Head of caudate nucleus (tissue), 42 donors: ENCODE data around the gene UGT1A6.

Source experiments
- DNase-seq, 42 donors: peaks; one replicate each; pipeline versions ENCODE4 v3.0.0 to v3.0.0-alpha.2; 2020 to 2021; ENCODE audit warnings: mixed read lengths in 7 of 42
- intact Hi-C: fragments of 100-400 bp; cut with DNase I; formaldehyde crosslinking; loops from one replicate; pipeline ENCODE4 v1.15.0; 2022

Gene UGT1A6

DNA sequence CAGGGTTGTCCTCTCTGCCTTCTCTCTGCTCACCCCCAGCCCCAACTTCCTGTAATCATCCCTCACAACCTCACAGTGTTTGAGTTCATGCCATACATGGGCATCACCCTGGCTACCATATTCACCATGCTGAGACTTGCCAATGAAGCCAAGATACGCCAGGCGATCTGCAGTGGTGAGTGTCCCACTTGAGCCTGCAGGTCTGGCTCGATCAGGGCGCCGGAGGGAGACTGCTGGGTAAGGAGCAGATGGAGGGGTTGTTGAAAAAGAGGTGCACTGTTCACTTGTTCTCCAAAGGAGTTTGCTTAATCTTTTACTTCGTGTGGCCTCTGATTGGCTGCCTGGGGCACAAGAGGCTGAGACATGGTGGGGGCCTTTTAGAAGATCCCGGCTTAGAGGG, 100.0 kb downstream of the UGT1A6 start:
- DNase-seq = peak in 2 of 42 donors; percentile 6 to 31
- intact Hi-C loops = no loop called here

DNA sequence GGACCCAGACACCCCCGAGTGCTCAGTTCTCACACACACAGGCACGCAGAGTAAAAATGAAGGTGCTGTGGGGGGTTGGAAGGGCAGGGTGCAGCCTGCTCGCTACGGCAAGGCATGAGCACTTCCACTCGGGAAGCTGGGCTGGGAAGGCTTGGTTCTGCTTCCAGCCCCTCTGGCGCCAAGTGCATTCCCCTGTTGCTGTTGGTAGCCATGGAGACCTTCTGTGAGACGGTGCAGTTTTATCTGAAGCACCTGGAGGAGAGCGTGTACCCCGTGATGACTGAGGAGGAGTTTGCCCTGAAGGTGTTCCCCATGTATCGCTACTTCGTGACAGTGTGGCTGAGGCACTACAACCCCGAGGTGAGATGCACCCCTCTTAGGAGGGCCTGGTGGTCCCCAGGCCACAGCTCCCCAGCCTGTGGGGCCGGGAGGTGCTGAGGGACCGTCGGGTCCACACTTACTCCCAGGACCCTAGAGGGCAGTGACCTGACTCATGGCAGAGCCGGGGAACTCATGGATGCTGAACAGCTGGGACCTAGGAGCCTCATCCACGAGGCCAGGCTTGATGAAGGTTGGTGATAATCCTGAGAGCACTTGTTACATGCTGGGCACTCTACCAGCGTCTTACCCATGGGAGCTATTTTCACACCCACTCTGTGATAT, 100.9 kb downstream of the UGT1A6 start:
- intact Hi-C loops = no loop called here

DNA sequence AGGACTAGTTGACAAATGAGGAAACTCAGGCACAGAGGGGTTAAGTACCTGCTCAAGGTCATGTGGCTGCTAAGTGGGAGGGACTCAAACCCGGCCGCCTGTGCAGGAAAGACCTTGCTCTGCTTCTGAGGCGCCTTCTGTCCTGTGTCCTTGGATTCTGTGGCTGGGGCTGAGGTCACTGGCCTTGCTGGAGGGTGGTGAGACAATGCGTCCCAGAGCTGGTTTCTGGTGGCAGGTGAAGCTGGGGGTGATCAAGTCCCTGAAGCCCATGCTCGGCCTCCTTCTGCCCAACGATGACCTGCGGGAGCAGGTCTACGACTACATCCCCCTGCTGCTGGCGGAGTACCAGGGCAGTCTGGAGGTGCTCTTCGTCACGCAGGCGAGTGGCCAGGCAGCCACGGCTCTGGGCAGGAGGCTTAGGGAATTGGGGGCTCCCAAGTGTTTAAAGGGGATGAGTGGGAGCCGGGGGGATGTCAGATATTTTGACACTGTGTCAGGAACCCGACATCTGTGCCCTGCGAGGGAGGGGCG, 101.5 kb downstream of the UGT1A6 start:
- intact Hi-C loops = no loop called here
- peak in 3 of 42 donors; percentile 13 to 32 (median 28) for DNase-seq

More for the DNA sequence above, 100.9 kb downstream of the UGT1A6 start:
- DNase-seq = peak in 17 of 42 donors; percentile 2 to 56 (median 18)

DNA sequence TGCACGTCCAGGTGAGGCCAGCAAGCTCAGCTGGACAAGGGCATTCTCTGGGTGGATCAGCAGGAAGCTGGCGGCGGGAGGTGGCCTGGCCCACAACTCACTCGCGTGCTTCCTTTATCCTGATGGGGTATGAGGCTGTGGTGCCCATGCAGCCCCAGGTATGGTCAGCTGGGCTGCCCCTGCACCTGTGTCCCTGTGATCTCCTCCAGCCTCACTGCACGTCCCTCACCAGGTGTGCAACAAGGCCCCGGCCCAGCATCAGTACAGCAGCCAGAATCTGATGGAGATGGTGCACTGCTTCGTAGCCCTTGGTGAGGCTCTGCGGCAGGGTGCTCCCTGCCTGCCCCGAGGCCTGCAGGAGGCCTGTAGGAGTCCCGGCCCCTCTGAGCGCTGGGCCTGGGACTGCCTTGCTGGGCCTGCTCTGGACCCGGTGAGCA, 103.1 kb downstream of the UGT1A6 start:
- intact Hi-C loops = no loop called here
- DNase-seq = peak in 6 of 42 donors; percentile 10 to 28 (median 24)

DNA sequence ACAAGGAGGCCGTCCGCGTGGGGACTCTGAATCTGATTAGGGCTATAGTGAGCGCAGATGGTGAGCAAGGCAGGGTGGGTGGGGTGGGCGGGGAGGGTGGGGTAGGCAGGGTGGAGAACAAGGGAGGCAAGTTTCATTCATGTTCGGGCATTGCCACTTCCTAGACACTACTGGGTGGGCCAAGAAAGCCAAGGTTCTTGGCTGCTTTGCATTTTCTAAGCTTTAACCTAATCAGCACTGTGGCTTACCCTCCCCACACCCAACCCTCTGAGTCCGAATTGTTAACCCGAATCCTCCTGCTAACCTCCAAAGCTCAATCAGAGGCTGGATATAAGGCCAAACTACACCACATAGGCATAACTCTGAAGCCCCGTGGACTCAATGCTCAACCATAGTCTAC, 103.6 kb downstream of the UGT1A6 start:
- peak in 3 of 42 donors; percentile 5 to 10 (median 7) for DNase-seq
- intact Hi-C loops = no loop called here

DNA sequence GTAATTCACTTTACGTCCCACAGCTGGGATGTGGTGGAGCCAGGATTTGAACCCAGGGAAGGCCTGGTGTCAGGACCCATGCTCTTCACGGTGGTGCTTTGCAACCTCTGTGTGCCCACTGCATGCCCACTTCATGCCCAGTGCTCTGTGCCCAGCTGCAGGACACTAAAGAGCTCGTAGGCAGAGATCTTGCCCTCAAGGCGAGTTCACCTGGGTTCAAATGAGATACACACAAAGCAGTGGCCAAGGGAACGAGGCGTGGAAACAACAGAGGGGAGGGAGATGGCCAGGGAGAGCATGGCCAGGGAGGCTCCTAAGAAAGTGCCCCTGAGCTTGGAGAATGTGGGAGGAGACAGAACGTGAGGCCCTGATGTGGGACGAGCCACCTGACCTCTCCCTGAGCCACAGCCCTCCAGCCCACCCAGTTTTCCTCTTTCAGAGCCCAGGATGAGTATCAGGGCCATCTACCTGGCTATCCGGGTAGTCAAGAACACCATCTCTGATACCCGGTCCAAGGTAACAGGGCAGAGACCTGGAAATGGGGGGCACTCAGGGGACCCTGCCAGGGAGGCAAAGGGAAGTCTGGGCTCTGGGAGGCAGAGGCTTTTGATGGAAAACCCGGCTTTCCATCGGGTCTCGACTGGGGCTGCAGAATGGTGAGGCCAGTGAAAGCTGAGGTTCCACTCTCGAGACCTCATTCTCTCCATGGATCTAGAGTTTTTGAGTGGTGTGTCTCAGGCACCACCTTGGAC, 105.8 kb downstream of the UGT1A6 start:
- peak in 7 of 42 donors; percentile 2 to 34 (median 22) for DNase-seq

DNA sequence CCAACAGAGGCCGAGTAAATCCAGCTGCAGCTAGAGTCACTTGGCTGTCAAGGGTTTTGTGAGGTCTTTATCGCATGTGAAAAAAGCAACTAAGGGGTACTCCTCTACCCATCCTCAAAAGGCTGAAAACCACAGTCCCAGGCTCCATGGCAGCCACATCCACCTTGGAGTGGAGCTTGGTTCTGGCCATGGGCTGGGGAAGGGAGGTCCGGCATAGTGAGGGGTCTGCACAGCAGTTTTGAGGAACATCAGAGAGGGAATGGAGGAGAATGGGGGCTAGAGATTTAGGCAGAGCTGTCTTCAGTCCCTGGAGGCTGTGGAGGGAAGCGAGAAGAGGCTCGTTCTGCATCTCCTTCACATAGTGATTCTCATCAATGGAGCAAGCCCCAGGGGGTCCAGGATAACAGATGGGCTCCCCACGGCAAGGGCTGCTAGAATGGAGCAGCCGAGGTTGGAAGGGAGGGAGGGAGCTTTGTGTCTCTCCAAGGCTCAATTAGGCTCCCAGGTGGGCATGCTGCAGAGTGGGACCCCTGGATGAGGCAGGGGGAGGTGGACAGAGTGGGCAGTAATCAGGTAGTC, 106.5 kb downstream of the UGT1A6 start:
- intact Hi-C loops = no loop called here
- DNase-seq = peak in 5 of 42 donors; percentile 7 to 26 (median 18)

More for the DNA sequence above, 105.8 kb downstream of the UGT1A6 start:
- intact Hi-C loops = no loop called here

DNA sequence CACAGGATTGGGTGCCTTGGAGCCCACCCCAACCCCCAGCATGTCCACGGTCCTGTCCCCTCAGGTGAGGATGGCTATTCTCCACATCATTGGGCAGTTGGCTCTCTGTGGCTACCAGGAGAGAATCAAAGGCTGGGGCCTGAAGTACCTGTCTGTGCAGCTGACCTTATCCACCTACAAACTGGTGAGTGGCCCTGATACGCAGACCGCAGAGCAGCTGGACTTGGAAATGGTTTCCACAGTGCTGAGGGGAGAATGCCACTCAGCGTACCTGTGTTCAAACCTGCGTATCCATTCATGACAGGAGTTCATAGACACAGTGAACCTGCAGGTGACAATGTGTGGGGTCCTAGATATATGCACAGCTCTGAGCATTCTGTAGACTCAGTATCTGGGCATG, 107.0 kb downstream of the UGT1A6 start:
- intact Hi-C loops = no loop called here
- peak in 3 of 42 donors; percentile 2 to 10 (median 3) for DNase-seq

DNA sequence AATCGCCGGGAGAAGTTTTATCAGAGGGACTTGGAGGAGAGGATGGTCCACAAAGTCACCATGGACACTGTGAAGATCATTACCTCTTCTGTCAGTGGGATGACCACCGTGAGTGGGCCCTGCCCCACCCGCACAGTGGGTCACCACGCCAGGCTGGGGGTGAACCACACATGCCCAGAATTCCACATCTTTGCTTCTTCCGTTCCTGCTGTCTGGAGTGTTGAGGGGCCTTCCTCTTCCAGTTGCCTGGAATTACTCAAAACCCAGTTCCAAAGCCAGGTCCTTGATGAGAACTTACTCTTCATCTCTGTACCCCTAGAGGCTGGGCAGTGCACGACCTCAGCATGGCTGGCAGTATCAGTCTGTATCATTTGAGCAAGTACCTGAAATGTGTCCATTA, 107.5 kb downstream of the UGT1A6 start:
- DNase-seq = peak in 5 of 42 donors; percentile 2 to 21 (median 9)
- intact Hi-C loops = no loop called here

DNA sequence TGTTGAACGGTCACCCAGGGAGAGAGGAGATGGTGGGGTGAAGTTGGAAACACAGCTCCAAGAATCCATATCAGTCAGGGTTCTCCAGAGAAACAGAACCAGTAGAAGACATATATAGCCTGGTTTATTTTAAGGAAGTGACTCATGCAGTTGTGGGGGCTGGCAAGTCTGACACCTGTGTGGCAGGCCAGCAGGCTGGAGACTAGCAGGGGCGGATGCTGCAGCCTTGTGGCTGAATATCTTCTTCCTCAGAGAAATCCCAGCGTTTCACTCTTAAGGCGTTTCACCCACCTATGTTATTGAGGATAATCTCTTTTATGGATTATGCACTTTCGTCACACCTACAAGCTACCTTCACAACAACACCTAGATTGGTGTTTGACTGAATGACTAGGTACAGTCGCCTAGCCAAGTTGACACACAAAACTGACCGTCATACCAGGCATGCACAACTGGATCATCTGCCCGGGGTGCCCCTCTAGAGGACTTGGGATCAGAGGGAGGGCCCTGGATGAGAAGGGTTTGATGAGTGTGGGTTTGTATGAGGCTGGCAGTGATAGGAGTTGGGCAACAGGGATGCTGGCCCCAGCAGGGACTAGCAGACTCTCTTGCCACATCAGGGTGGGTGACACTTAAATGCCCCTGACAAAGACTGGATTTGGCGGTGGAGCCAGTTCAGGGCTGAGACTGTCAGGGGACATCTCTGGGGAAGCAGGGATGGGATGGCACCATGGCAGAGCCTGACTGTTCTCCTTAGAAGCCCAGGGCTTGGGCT, 108.9 kb downstream of the UGT1A6 start:
- intact Hi-C loops = no loop called here
- peak in 32 of 42 donors; percentile 3 to 81 (median 35) for DNase-seq

DNA sequence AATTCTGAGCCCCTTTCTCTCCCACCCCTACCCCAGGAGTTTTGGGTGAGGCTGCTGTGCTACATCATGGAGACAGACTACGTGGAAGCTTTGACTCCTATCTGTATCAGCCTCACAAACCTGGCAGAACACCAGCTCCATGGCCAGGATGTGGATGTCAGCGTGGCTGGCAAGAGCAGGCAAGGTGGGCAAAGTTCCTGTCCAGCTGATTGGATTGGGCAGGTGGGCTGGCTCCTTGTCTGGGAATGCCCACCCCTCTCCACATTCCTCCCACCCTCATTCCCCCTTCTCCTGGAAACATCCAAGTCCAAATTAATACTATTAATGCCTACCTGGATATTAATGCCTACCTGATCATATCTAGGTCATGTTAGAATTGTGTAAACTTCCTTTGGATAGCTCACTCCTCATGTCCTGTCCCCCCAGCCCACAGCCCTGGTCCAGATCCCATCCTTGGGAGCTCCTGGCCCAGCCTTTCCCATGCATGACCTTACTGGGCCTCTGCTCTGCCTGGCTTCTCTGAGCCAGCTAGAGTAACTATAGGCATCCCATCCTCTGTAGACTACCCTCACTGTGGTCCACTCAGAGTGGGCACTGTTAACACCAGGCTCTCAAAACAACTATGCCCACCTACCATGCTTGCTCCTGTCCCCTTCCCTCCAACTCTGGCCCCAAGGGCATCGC, 109.6 kb downstream of the UGT1A6 start:
- peak in 4 of 42 donors; percentile 12 to 28 (median 16) for DNase-seq
- intact Hi-C loops = no loop called here

DNA sequence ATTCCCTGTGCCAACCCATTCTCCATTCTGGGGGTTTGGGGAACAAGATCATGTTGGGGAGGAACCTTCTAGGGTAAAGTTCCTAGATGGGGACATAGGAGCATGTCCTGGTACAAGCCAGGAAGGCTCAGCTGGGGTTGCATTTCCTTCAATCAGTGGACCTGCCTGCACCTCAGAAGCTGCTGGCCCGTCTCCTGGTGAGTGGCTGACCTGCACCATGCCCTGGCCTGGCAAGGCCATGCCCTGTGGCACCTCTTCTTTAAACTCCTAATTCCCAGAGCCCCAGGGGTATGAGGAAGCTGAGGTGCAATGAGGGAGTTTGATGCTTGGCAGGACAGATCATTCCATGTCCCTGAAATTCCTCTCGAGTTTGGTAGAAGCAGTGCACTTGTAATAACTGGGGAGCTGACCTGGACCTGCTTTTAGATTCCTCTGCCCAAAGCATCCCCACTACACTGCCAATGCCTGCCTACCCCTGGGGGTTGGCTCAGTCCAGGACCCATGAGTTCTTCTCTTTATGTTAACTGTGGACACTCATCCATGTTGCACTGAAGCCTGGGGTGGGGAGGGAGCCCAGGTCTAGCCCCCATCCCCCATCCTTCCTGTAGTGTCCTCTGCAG, 110.7 kb downstream of the UGT1A6 start:
- intact Hi-C loops = no loop called here
- DNase-seq = peak in 6 of 42 donors; percentile 0 to 28 (median 18)

DNA sequence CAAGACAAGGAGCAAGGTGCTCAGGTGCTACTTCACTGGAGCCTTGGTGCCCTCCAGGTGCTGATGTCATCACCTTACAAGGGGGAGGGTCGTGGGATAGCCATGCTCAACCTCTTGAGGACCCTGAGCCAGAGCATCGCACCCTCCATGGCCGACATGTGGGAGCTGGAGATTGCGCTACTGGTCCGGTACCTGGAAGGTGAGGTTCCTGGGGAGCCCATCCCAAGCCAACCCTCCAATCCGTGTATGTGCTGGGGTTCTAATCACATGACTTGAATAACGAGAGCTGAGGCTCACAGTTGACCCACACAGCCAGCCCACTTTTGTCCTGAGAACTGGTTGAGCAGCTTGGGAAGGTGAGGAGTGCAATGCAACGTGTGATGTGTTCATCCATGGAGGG, 111.3 kb downstream of the UGT1A6 start:
- peak in 8 of 42 donors; percentile 3 to 28 (median 13) for DNase-seq
- intact Hi-C loops = no loop called here

DNA sequence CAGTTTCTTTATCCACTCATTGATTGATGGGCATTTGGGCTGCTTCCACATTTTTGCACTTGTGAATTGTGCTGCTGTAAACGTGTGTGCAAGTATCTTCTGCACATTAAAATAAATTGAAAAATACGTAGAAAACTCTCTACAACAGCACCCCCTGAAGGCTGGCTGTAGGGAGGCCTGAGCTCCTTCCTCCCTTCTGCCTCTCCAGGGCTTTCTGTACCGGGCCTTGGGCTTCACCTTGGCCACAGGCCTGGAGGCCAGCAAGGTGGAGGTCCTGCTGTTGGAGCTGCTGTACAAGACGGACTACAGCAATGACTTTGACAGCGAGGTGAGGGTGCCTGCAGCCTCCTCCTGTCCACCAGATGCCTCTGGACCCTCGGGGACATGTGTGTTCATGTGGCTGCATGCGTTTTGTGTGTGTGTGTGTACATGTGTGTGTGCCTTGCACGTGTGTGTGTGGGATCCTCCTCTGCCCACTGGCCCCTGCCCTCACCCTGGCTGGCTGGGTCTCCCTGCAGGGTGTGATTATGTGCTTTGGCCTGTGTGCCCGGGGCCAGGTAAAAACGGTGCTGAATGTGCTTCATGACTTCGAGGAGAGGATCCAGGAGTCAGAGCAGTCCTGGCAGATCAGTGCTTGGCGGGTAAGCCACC, 114.7 kb downstream of the UGT1A6 start:
- peak in 9 of 42 donors; percentile 4 to 21 (median 12) for DNase-seq
- intact Hi-C loops = no loop called here

DNA sequence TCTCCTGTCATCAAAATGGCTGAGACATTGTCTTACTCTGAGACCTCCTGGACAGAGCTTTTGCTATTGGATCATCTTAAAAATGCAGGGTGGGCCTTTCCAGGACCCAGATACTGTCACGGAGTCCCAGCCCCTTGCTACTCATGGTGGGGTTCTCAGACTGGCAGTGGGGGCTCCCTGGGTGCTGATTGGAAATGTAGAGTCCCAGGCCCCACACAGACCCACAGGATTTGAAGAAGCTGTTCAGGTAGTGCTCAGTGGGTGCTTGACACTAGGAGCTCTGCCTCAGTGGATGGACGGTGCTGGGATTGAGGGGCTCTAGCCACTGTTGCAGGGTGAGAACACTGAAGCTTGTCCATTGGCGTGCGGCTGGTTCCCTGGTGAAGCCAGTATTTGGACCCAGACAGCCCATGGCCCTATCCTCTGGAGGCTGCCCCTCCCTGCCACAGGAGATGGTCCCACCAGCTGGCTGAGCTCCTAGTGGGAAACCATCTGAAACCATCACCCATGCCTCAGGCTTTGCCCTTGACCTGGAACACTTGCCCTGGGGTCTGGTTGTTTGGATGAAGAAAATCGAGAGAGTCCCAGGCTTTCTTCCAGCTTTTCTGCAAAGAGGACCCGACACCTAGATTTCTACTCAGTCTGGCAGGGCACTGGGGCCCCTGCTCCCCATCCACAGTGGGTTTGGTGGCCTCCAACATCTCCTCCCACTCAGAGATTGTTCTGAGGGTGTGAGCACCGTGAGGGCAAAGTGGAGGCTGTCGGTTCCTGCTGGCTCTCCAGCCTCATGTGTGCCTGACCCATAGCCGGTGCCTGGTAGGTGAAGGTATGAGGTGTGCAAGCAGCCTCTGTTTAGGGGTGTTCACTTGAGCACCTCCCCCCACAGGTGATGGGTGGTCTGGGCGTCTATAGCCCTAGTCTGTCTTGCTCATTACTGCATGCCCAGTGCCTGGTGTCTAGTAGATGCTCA, 115.6 kb downstream of the UGT1A6 start:
- intact Hi-C loops = no loop called here
- DNase-seq = peak in 9 of 42 donors; percentile 2 to 26 (median 9)

DNA sequence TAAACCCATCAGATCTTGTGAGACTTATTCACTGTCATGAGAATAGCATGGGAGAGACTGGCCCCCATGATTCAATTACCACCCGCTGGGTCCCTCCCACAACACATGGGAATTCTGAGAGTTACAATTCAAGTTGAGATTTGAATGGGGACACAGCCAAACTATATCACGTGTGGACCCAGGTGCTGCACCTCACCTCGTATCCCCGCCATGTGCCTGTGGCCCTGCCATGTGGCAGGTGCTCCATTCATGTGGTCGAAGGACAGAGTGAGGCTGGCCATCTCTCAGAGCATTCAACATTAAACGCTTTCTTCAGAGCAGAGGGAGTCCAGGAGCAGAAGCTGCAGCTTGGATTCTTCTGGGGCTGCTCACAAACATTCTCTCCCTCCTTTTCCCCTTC, 117.7 kb downstream of the UGT1A6 start:
- intact Hi-C loops = no loop called here
- DNase-seq = peak in 8 of 42 donors; percentile 1 to 31 (median 2)
